ENCODE data around the gene TMCC3. TPM values are rescaled to one million over a fixed set of nuclear protein-coding genes. Genes with fewer than 3 reads are reported as not detected.
A peak's percentile ranks its signal among the peaks of the same experiment; 100 is the strongest.

TMCC3 gene
- total RNA-seq, 1 donor from 2014 or later = 3.5 TPM

DNA sequence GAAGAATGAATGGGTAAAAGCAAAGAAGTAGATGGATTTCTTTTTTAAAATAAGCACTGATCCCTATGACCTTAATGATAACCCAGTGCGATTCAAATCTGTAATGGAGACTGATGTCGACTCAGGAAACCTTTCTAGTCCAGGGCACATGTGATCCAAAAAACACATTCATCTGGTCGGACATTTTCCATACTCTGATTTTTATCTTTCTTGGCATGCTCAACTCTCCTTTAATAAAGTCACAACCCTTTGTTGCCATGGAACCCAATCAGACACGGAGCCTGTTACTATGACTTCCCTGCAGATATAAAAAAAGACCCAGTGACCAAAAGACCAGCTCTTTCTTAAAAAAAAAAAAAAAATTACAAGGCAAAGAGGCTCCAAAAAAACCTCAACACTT is 27.9 kb downstream of the TMCC3 start:
- H3K36me3 ChIP-seq (ENCODE audit: insufficient read depth, low read length) = no peaks in the 10 kb centered on the region
- no peaks in the 10 kb centered on the region for H3K9me3 ChIP-seq (ENCODE audit: insufficient read depth, low read depth, low read length)
- no peaks in the 10 kb centered on the region for H3K27me3 ChIP-seq (ENCODE audit: insufficient read depth, low read length)
- H2AFZ ChIP-seq (ENCODE audit: low read depth, low read length) = no peak overlapping the region
- H3K27me3 Mint-ChIP-seq (ENCODE audit: low read depth, unreplicated experiment) = no peaks in the 10 kb centered on the region
- H3K4me1 ChIP-seq (ENCODE audit: insufficient read depth, low read length) = peaks cover 27% of the 10 kb centered on the region
- H3K9ac ChIP-seq (ENCODE audit: low read length) = no peak overlapping the region
- no peak for TF ChIP-seq EZH2 (IDR thresholded peaks at IDR 0.05; ENCODE audit: insufficient read depth, low read length)
- H3K27ac ChIP-seq (ENCODE audit: low read depth, low read length) = no peak overlapping the region
- H3K79me2 ChIP-seq (ENCODE audit: insufficient read depth, low read length) = no peaks in the 10 kb centered on the region
- H3K4me3 Mint-ChIP-seq (ENCODE audit: unreplicated experiment) = no peak overlapping the region
- H3K4me3 ChIP-seq (ENCODE audit: insufficient read depth, low read depth, low read length) = no peak overlapping the region
- H3K36me3 Mint-ChIP-seq (ENCODE audit: low read depth, unreplicated experiment) = peaks cover 1% of the 10 kb centered on the region
- H3K27ac Mint-ChIP-seq (ENCODE audit: unreplicated experiment) = peak overlapping the region; percentile 78
- H3K4me2 ChIP-seq (ENCODE audit: low read length) = no peak overlapping the region
- H3K9me3 Mint-ChIP-seq (ENCODE audit: unreplicated experiment) = peaks cover 2% of the 10 kb centered on the region
- DNase-seq (ENCODE audit: low read depth) = peak; percentile 56
- peaks cover 10% of the 10 kb centered on the region for H3K4me1 Mint-ChIP-seq (ENCODE audit: low read depth, unreplicated experiment)
- FAIRE-seq = no peak
- no peaks in the 10 kb centered on the region for H4K20me1 ChIP-seq (ENCODE audit: insufficient read depth, low read length)

DNA sequence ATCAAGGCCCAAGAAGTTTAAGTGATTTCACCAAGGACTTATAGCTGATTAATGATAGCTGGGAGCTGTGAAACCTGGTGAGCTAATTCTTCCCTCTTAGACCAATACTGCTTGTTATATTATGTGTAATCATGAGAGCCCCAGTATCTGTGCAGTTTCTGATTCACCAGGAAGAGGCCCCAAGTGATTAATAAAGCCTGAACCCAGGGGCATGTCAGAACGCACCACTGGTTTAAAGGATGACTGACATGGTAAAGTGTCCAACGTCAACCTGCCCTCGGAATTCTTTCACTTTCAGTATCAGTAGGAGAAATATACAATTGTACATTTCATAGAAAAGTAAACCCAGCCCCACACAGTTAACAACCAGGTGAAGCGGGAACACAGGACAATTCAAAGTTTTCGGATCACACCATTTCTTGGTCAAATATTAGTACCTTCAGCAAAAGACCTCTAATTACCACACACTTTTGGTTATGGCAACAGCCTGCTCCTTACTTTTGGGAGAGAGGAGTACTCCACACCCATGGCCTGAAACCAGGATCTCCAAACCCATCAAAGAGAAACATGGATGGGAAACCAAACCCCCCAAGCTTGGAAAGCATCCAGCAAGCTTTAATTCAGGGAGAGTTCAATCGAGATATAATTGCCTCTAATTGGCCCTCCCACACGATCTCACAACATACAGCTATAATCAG is 28.5 kb downstream of the TMCC3 start:
- H3K27me3 Mint-ChIP-seq (ENCODE audit: low read depth, unreplicated experiment) = no peaks in the 10 kb centered on the region
- no peak for TF ChIP-seq EZH2 (IDR thresholded peaks at IDR 0.05; ENCODE audit: insufficient read depth, low read length)
- TF ChIP-seq, protein P1, sequence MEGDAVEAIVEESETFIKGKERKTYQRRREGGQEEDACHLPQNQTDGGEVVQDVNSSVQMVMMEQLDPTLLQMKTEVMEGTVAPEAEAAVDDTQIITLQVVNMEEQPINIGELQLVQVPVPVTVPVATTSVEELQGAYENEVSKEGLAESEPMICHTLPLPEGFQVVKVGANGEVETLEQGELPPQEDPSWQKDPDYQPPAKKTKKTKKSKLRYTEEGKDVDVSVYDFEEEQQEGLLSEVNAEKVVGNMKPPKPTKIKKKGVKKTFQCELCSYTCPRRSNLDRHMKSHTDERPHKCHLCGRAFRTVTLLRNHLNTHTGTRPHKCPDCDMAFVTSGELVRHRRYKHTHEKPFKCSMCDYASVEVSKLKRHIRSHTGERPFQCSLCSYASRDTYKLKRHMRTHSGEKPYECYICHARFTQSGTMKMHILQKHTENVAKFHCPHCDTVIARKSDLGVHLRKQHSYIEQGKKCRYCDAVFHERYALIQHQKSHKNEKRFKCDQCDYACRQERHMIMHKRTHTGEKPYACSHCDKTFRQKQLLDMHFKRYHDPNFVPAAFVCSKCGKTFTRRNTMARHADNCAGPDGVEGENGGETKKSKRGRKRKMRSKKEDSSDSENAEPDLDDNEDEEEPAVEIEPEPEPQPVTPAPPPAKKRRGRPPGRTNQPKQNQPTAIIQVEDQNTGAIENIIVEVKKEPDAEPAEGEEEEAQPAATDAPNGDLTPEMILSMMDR (IDR thresholded peaks at IDR 0.05; ENCODE audit: insufficient read depth, low read depth, low read length) = no peak
- H3K4me3 ChIP-seq (ENCODE audit: insufficient read depth, low read depth, low read length) = no peak overlapping the region
- FAIRE-seq (no peak), DNase-seq (ENCODE audit: low read depth) (peak; percentile 69)
- H3K36me3 Mint-ChIP-seq (ENCODE audit: low read depth, unreplicated experiment) = peaks cover 1% of the 10 kb centered on the region
- H3K4me1 ChIP-seq (ENCODE audit: insufficient read depth, low read length) = peaks cover 27% of the 10 kb centered on the region
- H2AFZ ChIP-seq (ENCODE audit: low read depth, low read length) = peak overlapping the region; percentile 20
- peaks cover 2% of the 10 kb centered on the region for H3K9me3 Mint-ChIP-seq (ENCODE audit: unreplicated experiment)
- peak overlapping the region; percentile 78 for H3K27ac Mint-ChIP-seq (ENCODE audit: unreplicated experiment)
- H3K27me3 ChIP-seq (ENCODE audit: insufficient read depth, low read length) = no peaks in the 10 kb centered on the region
- no peaks in the 10 kb centered on the region for H4K20me1 ChIP-seq (ENCODE audit: insufficient read depth, low read length)
- no peak overlapping the region for H3K27ac ChIP-seq (ENCODE audit: low read depth, low read length)
- peaks cover 10% of the 10 kb centered on the region for H3K4me1 Mint-ChIP-seq (ENCODE audit: low read depth, unreplicated experiment)
- H3K4me2 ChIP-seq (ENCODE audit: low read length) = peak overlapping the region; percentile 66
- H3K9ac ChIP-seq (ENCODE audit: low read length) = no peak overlapping the region
- H3K36me3 ChIP-seq (ENCODE audit: insufficient read depth, low read length) = no peaks in the 10 kb centered on the region
- peak overlapping the region; percentile 15 for H3K4me3 Mint-ChIP-seq (ENCODE audit: unreplicated experiment)
- no peaks in the 10 kb centered on the region for H3K9me3 ChIP-seq (ENCODE audit: insufficient read depth, low read depth, low read length)
- no peaks in the 10 kb centered on the region for H3K79me2 ChIP-seq (ENCODE audit: insufficient read depth, low read length)

DNA sequence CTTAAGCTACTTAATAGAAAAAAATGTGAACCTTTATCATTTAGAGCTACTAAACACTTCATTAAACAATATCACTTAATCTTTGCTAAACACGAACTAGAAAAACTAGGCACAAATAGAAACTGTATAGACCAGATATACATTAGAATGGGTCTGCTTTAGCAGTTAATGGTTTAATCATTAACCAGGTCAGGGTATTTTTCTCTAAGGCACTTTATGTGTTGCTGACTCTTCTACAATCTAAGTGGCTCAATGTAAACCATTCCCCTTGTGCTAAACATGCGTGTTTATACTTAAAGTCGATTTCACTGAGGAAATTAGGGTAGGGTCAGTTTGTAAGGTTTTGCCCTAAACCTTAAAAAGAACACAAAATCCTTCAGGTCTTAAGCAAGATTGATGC is 29.7 kb downstream of the TMCC3 start:
- Histone ChIP-seq H3K4me2 (ENCODE audit: low read length) (no peak overlapping the region), H3K9me3 (ENCODE audit: insufficient read depth, low read depth, low read length) (no peaks in the 10 kb centered on the region), H4K20me1 (ENCODE audit: insufficient read depth, low read length) (no peaks in the 10 kb centered on the region), H3K36me3 (ENCODE audit: insufficient read depth, low read length) (no peaks in the 10 kb centered on the region), H3K27me3 (ENCODE audit: insufficient read depth, low read length) (no peaks in the 10 kb centered on the region), H3K9ac (ENCODE audit: low read length) (no peak overlapping the region), H3K27ac (ENCODE audit: low read depth, low read length) (no peak overlapping the region), H3K4me3 (ENCODE audit: insufficient read depth, low read depth, low read length) (no peak overlapping the region), H2AFZ (ENCODE audit: low read depth, low read length) (no peak overlapping the region), H3K79me2 (ENCODE audit: insufficient read depth, low read length) (no peaks in the 10 kb centered on the region), H3K4me1 (ENCODE audit: insufficient read depth, low read length) (peaks cover 35% of the 10 kb centered on the region)
- TF ChIP-seq, protein P1 (IDR thresholded peaks at IDR 0.05; ENCODE audit: insufficient read depth, low read depth, low read length) = no peak
- TF ChIP-seq EZH2 (IDR thresholded peaks at IDR 0.05; ENCODE audit: insufficient read depth, low read length) = no peak
- H3K9me3 Mint-ChIP-seq (ENCODE audit: unreplicated experiment) = peaks cover 2% of the 10 kb centered on the region
- no peak for DNase-seq (ENCODE audit: low read depth)
- H3K27me3 Mint-ChIP-seq (ENCODE audit: low read depth, unreplicated experiment) = no peaks in the 10 kb centered on the region
- H3K4me1 Mint-ChIP-seq (ENCODE audit: low read depth, unreplicated experiment) = peaks cover 10% of the 10 kb centered on the region
- H3K4me3 Mint-ChIP-seq (ENCODE audit: unreplicated experiment) = no peak overlapping the region
- H3K36me3 Mint-ChIP-seq (ENCODE audit: low read depth, unreplicated experiment) = peaks cover 1% of the 10 kb centered on the region
- no peak for FAIRE-seq
- no peak overlapping the region for H3K27ac Mint-ChIP-seq (ENCODE audit: unreplicated experiment)

All from astrocyte (in vitro differentiated cells and primary cell).